GM12878 (cell line): ENCODE results near the gene CA10. TPM values are rescaled to one million over a fixed set of nuclear protein-coding genes. Genes with fewer than 3 reads are reported as not detected.

ENCODE experiments used
- ATAC-seq: fragments of 200-7000 bp; cut with Tn5 transposase; 3 replicates; pipeline ENCODE4 v1.9.1; 2020; ENCODE audit warnings: mild to moderate bottlenecking, moderate library complexity
- BruUV-seq: library from RNA; stranded (reverse); fragments of 400-500 nt; replicated peaks from 2 replicates; lab custom pipeline; 2021; lab: Mats Ljungman, UMichigan
- CTCF ChIA-PET: fragments of 300-600 bp; sonication (Branson Sonifier 250); formaldehyde crosslinking; extraction: SDS; loops from one replicate; lab custom pipeline; 2021; ENCODE audit warnings: inconsistent platforms; lab: Yijun Ruan, JAX
- POLR2A ChIA-PET: fragments of 350-600 bp; formaldehyde crosslinking; extraction: SDS; loops from one replicate; lab custom pipeline; 2021; ENCODE audit warnings: inconsistent platforms; lab: Charles Lee
- RAD21 ChIA-PET: fragments of 300-600 bp; sonication (Branson Sonifier 250); formaldehyde crosslinking; loops from one replicate; lab custom pipeline; 2023; ENCODE audit warnings: antibody characterized with exemption; ENCODE audit not compliant: unreplicated experiment; lab: Charles Lee
- SMC1A ChIA-PET: fragments of 300-600 bp; sonication (Branson Sonifier 250); formaldehyde crosslinking; loops from one replicate; lab custom pipeline; 2023; ENCODE audit not compliant: unreplicated experiment, uncharacterized antibody; lab: Charles Lee
- DNase-seq: peaks from one replicate; pipeline ENCODE4 v3.0.0-alpha.2; 2011; ENCODE audit warnings: low read depth, low spot score
- FAIRE-seq: peaks from 3 replicates; lab custom pipeline; 2011; peaks lifted over from hg19 to GRCh38; lab: Jason Lieb, UNC
- H2AFZ ChIP-seq: 2 replicates; pipeline ENCODE4 v1.6.0; 2011; ENCODE audit warnings: low read depth, low read length, control low read depth; ENCODE audit not compliant: control insufficient read depth
- H3K27ac ChIP-seq: 2 replicates; pipeline ENCODE4 v1.5.1; 2011; ENCODE audit warnings: control low read depth; ENCODE audit not compliant: control insufficient read depth, insufficient read depth
- H3K27me3 ChIP-seq, 2 experiments: replicated peaks in 1 of 2; 2 replicates each; pipeline versions ENCODE4 v1.6.0 to v1.6.1; 2011; ENCODE audit warnings: low read length in 1 of 2; ENCODE audit not compliant: control insufficient read depth in 2 of 2, insufficient read depth in 2 of 2
- H3K36me3 ChIP-seq, 2 experiments: 2 replicates each; pipeline ENCODE4 v1.5.1; 2011; ENCODE audit warnings: low read length in 1 of 2; ENCODE audit not compliant: control insufficient read depth in 2 of 2, insufficient read depth in 2 of 2
- H3K4me1 ChIP-seq: 2 replicates; pipeline ENCODE4 v1.6.1; 2011; ENCODE audit warnings: mild to moderate bottlenecking, low read length, moderate library complexity, mixed read lengths; ENCODE audit not compliant: control insufficient read depth, insufficient read depth
- H3K4me2 ChIP-seq: 2 replicates; pipeline ENCODE4 v1.6.0; 2011; ENCODE audit warnings: control low read depth; ENCODE audit not compliant: control insufficient read depth, insufficient read depth
- H3K4me3 ChIP-seq: fragments of 200-600 bp; sonication (generic); 2 replicates; pipeline ENCODE4 v1.5.1; 2016
- H3K79me2 ChIP-seq: 2 replicates; pipeline ENCODE4 v1.6.0; 2011; ENCODE audit warnings: low read length; ENCODE audit not compliant: control insufficient read depth, insufficient read depth
- H3K9ac ChIP-seq: 2 replicates; pipeline ENCODE4 v1.8.0; 2011; ENCODE audit warnings: low read length, control low read depth, mixed read lengths; ENCODE audit not compliant: control insufficient read depth, insufficient read depth
- H3K9me3 ChIP-seq: replicated peaks from 3 replicates; pipeline ENCODE4 v1.5.1; 2011; ENCODE audit warnings: mild to moderate bottlenecking, low read length; ENCODE audit not compliant: control insufficient read depth, insufficient read depth
- H4K20me1 ChIP-seq: 2 replicates; pipeline ENCODE4 v1.6.0; 2011; ENCODE audit not compliant: control insufficient read depth, insufficient read depth
- IRF3 ChIP-seq: fragments of 450-650 bp; IDR thresholded peaks from 2 replicates; pipeline ENCODE4 v1.6.1; 2014; ENCODE audit warnings: mild to moderate bottlenecking
- SREBF1 ChIP-seq: IDR thresholded peaks from 2 replicates; pipeline ENCODE4 v1.6.1; 2012; ENCODE audit warnings: mild to moderate bottlenecking, low read length
- WGBS: methylation state at CpG from one replicate; pipeline ENCODE4 v1.1.6; 2016; ENCODE audit warnings: low lambda C conversion rate; ENCODE audit not compliant: insufficient replicate concordance, insufficient coverage; ENCODE audit errors: missing lambda C conversion rate; 5-methylcytosine and 5-hydroxymethylcytosine counted together
- in situ Hi-C: fragments of 300-500 bp; cut with MboI; formaldehyde crosslinking; loops from 9 replicates; pipeline ENCODE4 v1.14.3; 2018; ENCODE audit warnings: mixed read lengths
- intact Hi-C: fragments of 100-400 bp; cut with micrococcal nuclease; formaldehyde crosslinking; loops from one replicate; pipeline ENCODE4 v1.14.2; 2022; ENCODE audit not compliant: unreplicated experiment
- polyA plus RNA-seq, 11 experiments: library from polyadenylated mRNA; depleted of rRNA in 4 of 11; unstranded in 6 of 11; stranded (reverse) in 5 of 11; fragments of >200 nt; fragmentation: Nextera tagmentation in 4 of 11; fragmentation: Illumina TruSeq in 1 of 11; extraction: Ambion mirVana in 4 of 11; extraction: Trizol in 1 of 11; gene quantifications; 1 replicate in 1 of 11; 2 replicates in 10 of 11; pipeline versions ENCODE4 v1.2.1 to v1.2.3, GENCODE V29; 2011 to 2016; ENCODE audit warnings: inconsistent platforms in 2 of 11, missing spikeins in 2 of 11, low read depth in 1 of 11
- total RNA-seq, 4 experiments: library from RNA; depleted of rRNA in 3 of 4; stranded (reverse); fragments of >200 nt in 3 of 4; fragmentation: Illumina TruSeq in 1 of 4; extraction: Trizol in 1 of 4; gene quantifications; 2 replicates each; pipeline versions ENCODE4 v1.2.1 to v1.2.3, GENCODE V29; 2013 to 2021

CA10 gene
- total and polyA plus RNA-seq, 10 of the 15 experiments (the other 5 are each of a cell fraction or from before 2014, with no cell fraction given) = not detected

GRCh38 chr17:51759260-51759659 lies 399.3 kb downstream of the CA10 start:
- no peak for ATAC-seq
- ChIA-PET POLR2A (no interaction called here), SMC1A (no interaction called here), RAD21 (no interaction called here), CTCF (interaction anchor here (0.6 to 1.1 kb wide), 2 partner anchors 15 to 215 kb away, joined by 3 read pairs; no protein-coding TSS in a partner anchor)
- H3K79me2 ChIP-seq = no peaks in the 10 kb centered on the region
- FAIRE-seq = no peak
- in situ Hi-C loops = no loop called here
- no peak overlapping the region for H2AFZ ChIP-seq
- no peaks in the 10 kb centered on the region for H3K36me3 ChIP-seq
- H3K4me2 ChIP-seq = no peak overlapping the region
- no peak overlapping the region for H3K27ac ChIP-seq
- no peak for DNase-seq
- H3K27me3 ChIP-seq = no peaks in the 10 kb centered on the region
- TF ChIP-seq SREBF1 = no peak
- no peaks in the 10 kb centered on the region for H4K20me1 ChIP-seq
- no peaks in the 10 kb centered on the region for H3K9me3 ChIP-seq
- BruUV-seq = no TSS peak
- no peak overlapping the region for H3K4me3 ChIP-seq
- WGBS = 0% methylated on average over 1 of the region's 1 CpG
- H3K9ac ChIP-seq = no peak overlapping the region
- intact Hi-C loops = no loop called here
- no peaks in the 10 kb centered on the region for H3K4me1 ChIP-seq

- no peak for ATAC-seq
- Histone ChIP-seq H3K4me3 (no peak overlapping the region), H3K79me2 (no peaks in the 10 kb centered on the region), H3K27ac (no peak overlapping the region), H3K27me3 (no peaks in the 10 kb centered on the region; a peak in 1 of 4 replicates), H3K4me1 (no peaks in the 10 kb centered on the region), H3K36me3 (no peaks in the 10 kb centered on the region), H3K9ac (no peak overlapping the region), H2AFZ (no peak overlapping the region), H3K4me2 (no peak overlapping the region), H4K20me1 (no peaks in the 10 kb centered on the region), H3K9me3 (no peaks in the 10 kb centered on the region)
- TF ChIP-seq IRF3 = no peak
- intact Hi-C loops = no loop called here
- 0% methylated on average over 1 of the region's 1 CpG for WGBS
- in situ Hi-C loops = no loop called here
- BruUV-seq = no TSS peak
- SMC1A ChIA-PET = no interaction called here
- FAIRE-seq = no peak
- RAD21 ChIA-PET = no interaction called here
- CTCF ChIA-PET = no interaction called here
- POLR2A ChIA-PET = no interaction called here
- DNase-seq = no peak
Observed at GRCh38 chr17:51751072-51751471, 407.4 kb downstream of the CA10 start.
